GM12872 (cell line): ENCODE data around the gene NOTCH1.

Experiments used
- TF ChIP-seq, protein P1 (sequence below): IDR thresholded peaks from 3 replicates; pipeline ENCODE4 v1.5.1; 2011; ENCODE audit warnings: low read depth, mild to moderate bottlenecking, low read length, moderate library complexity; ENCODE audit not compliant: insufficient read depth

The NOTCH1 gene

DNA sequence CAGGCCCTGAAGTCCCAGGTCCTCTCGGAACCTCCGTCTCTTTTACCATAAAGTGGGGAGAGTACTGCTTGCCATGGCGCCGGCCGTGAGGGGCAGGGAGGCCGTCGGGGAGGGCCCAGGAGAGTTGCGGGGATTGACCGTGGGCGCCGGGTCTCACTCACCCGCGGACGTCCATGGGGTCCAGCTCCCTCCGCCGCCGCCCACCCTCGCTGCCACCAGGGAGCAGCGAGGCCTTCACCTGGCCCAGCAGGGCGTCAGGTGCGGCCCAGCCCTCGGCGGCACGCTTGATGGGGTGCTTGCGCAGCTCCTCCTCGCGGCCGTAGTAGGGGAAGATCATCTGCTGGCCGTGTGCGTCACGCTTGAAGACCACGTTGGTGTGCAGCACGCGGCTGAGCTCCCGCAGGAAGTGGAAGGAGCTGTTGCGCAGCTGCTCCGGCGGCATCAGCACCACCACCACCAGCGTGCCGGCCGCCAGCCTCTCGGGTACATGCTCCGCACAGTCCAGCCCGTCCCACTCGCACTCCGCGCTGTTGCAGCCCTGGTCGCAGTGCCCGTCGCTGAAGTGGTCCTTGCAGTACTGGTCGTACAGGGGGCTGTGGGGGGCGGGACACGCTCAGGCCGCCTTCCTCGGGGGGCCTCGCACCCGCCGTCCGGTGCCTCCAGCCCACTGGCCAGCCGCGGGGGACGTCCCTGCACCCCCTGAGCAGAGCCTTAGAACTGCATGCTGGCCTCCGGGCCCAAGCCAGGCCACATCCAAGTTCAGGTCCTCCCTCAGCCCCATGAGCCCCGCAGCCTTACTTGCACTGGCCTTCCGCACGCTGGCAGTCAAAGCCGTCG is 41.1 kb downstream of the NOTCH1 start:
- TF ChIP-seq, protein P1, sequence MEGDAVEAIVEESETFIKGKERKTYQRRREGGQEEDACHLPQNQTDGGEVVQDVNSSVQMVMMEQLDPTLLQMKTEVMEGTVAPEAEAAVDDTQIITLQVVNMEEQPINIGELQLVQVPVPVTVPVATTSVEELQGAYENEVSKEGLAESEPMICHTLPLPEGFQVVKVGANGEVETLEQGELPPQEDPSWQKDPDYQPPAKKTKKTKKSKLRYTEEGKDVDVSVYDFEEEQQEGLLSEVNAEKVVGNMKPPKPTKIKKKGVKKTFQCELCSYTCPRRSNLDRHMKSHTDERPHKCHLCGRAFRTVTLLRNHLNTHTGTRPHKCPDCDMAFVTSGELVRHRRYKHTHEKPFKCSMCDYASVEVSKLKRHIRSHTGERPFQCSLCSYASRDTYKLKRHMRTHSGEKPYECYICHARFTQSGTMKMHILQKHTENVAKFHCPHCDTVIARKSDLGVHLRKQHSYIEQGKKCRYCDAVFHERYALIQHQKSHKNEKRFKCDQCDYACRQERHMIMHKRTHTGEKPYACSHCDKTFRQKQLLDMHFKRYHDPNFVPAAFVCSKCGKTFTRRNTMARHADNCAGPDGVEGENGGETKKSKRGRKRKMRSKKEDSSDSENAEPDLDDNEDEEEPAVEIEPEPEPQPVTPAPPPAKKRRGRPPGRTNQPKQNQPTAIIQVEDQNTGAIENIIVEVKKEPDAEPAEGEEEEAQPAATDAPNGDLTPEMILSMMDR: no peak

DNA sequence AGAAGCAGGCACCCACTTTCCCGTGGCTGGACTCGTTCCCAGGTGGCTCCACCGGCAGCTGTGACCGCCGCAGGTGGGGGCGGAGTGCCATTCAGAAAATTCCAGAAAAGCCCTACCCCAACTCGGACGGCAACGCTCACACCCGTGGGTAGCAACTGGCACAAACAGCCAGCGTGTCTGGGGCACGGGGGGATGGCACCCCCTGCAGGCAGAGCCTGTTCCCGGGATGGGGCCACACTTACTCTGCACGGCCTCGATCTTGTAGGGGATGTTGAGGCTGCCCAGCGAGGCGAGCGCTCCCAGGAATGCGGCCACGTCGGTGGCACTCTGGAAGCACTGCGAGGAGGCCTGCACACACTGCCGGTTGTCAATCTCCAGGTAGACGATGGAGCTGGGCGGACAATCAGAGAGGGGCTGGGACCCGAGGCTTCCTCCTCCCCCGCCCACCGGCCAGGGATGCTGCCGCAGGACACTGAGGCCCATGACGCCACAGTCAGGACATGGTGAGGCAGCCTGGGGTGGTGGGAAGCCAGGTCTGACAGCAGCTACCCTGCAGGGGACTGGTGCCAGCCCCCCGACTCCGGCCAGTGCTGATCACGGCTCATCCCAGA is 42.8 kb downstream of the NOTCH1 start:
- TF ChIP-seq, protein P1: no peak

DNA sequence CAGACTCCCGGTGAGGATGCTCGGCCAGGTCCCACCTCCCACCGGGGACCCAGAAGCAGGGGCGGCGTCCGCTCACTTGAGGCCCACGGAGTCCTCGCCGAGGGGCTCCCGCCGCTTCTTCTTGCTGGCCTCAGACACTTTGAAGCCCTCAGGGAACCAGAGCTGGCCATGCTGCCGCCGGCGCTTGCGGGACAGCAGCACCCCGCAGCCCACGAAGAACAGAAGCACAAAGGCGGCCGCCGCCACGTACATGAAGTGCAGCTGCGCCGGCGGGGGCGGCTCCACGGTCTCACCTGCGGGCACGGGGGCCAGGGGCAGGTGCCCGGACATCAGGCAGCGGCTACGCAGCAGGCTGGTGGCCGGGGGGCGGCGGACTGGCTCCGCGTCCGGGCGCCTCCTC is 43.7 kb downstream of the NOTCH1 start:
- TF ChIP-seq, protein P1: no peak

DNA sequence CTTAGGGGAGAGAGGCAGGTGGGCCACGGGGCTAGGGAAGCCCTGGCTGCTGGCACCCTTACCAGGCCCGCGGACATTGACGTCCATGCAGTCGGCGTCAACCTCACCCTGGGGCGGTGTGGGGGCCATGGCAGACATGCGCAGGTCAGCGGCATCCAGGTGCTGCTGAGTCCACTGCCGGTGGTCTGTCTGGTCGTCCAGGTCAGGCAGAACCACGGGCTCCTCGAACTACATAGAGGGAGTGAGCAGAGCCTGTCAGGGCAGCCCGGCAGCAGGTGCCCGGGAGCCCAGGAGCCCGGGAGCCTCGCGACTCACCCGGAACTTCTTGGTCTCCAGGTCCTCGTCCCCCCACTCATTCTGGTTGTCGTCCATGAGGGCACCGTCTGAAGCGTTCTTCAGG is 44.2 kb downstream of the NOTCH1 start:
- TF ChIP-seq, protein P1: no peak

DNA sequence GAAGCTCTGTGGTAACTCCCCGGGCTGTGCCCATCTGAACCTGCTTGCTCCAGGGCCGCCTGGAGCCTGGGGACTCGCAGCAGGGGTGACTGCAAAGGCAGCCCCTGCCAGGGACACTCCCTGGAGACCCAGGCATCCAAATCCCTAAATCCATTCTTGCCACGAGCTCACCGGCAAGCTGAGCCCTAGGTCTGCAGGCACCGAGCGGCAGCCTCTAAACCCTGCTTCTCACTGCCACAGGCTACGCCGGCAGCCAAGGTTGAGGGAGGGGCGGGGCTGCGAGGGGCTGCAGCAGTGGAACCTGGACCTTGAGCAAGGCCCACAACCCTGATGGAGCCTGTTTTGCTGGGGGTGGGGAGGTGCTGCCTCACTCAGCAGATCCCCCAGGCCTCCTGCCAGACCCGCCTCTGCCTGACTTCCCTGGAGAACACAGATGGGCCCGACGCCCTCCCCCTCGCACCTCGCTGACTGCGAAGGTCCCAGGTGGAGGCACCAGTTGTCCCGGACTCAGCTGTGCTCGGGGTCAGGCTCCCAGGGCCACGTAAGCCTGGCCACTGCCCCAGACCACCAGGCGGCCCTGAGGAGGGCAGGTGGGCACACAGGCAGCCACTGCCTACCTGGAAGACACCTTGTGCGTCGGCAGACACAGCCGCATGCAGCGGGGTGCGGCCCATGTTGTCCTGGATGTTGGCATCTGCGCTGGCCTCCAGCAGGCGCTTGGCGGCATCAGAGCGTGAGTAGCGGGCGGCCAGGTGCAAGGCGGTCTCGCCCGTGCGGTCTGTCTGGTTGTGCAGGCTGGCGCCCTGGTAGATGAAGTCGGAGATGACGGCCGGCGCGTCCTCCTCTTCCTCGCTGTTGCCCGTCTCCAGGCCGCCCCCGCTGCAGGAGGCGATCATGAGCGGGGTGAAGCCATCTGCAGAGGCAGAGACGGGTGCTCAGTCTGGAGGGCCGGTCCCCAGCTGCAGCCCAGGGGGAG is 45.6 kb downstream of the NOTCH1 start:
- TF ChIP-seq, protein P1: no peak

DNA sequence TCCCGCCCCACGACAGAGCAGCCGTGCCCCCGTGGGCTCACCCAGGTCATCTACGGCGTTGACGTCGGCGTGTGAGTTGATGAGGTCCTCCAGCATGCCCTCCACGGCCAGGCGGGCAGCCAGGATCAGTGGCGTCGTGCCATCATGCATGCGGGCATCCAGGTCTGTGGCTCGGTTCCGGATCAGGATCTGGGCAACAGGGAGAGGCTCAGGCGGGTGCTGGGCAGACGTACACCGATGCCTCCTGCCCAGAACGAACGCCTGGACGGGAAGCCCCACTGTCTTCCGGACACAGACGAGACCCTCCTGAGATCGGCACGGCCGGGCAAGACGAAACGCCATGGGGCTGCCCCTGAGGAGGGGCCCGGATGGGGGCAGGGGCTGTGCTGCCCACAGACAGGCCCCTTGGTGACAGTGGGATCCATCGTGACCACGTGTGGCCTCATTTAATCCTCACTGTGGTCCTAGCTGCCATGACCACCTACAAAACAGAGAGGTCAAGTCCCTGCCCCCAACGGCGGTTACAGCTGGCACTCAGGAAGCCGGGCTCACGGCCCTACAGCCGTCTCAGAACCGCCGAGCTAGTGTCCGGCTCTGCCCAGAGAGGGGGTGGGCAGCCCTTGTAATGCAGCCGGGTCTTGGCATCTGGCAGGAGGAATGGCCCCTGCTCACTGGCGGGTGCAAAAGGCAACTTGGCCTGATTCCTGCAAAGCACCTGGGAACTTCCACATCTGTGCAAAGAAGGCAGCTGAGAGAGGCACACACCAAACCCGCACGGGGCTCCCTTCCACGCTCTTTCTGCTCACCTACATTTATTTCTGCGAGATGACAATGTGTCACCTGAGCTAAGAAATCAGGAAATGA is 46.5 kb downstream of the NOTCH1 start:
- TF ChIP-seq, protein P1: no peak
